Duodenal mucosa (tissue), 2 donors: ENCODE measurements around the gene MROH8.

Experiments used
- H3K27ac ChIP-seq: one replicate; pipeline ENCODE4 v1.7.0; 2013; ENCODE audit warnings: low read depth, low read length
- H3K27me3 ChIP-seq, 2 donors: one replicate each; pipeline ENCODE4 v1.7.0; 2013; ENCODE audit warnings: low read length in 2 of 2, control low read depth in 1 of 2; ENCODE audit not compliant: insufficient read depth in 2 of 2, control insufficient read depth in 1 of 2
- H3K36me3 ChIP-seq, 2 donors: one replicate each; pipeline ENCODE4 v1.7.0; 2013; ENCODE audit warnings: low read length in 2 of 2, control low read depth in 1 of 2; ENCODE audit not compliant: insufficient read depth in 2 of 2, control insufficient read depth in 1 of 2
- H3K4me1 ChIP-seq, 2 donors: one replicate each; pipeline ENCODE4 v1.7.0; 2013; ENCODE audit warnings: low read length in 2 of 2, control low read depth in 1 of 2; ENCODE audit not compliant: insufficient read depth in 2 of 2, control insufficient read depth in 1 of 2
- H3K4me3 ChIP-seq, 2 donors: one replicate each; pipeline ENCODE4 v1.7.0; 2013; ENCODE audit warnings: low read length in 2 of 2, low read depth in 1 of 2
- H3K9ac ChIP-seq, 2 donors: one replicate each; pipeline ENCODE4 v1.7.0; 2013; ENCODE audit warnings: low read length in 2 of 2, low read depth in 1 of 2
- H3K9me3 ChIP-seq, 2 donors: one replicate each; pipeline ENCODE4 v1.7.0; 2013; ENCODE audit warnings: low read length in 2 of 2, control low read depth in 1 of 2; ENCODE audit not compliant: control insufficient read depth in 1 of 2

The MROH8 gene

DNA sequence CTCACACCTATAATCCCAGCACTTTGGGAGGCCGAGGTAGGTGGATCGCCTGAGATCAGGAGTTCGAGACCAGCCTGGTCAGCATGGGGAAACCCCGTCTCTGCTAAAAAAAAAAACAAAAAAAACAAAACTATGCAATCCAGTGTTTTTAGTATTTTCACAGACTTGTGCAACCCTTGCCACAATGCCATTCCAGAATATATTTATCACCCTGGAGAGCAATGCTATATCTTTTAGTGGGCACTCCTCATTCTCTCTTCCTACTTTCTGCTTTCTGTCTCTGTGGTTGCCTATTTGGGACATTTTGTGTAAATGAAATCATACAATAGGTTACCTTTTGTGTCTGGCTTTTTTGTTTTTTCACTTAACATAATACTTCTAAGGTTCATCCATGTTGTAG, 39.1 kb upstream of the MROH8 start:
- Histone ChIP-seq H3K9ac (no peak overlapping the region), H3K4me3 (no peak overlapping the region), H3K4me1 (peaks cover 0 to 6% of the 10 kb centered on the region in 2 donors), H3K27me3 (no peaks in the 10 kb centered on the region), H3K36me3 (peaks cover 17 to 61% of the 10 kb centered on the region in 2 donors), H3K27ac (no peak overlapping the region), H3K9me3 (no peaks in the 10 kb centered on the region)

- no peaks in the 10 kb centered on the region for H3K4me1 ChIP-seq
- H3K36me3 ChIP-seq, result peaks cover 38 to 75% of the 10 kb centered on the region in 2 donors
- no peak overlapping the region for H3K27ac ChIP-seq
- no peak overlapping the region for H3K9ac ChIP-seq
- no peaks in the 10 kb centered on the region for H3K27me3 ChIP-seq
- H3K4me3 ChIP-seq, result no peak overlapping the region
- H3K9me3 ChIP-seq, result no peaks in the 10 kb centered on the region
Observed at GRCh38 chr20:37209661-37210314, 30.4 kb upstream of the MROH8 start.

- Histone ChIP-seq H3K9ac (no peak overlapping the region), H3K27me3 (no peaks in the 10 kb centered on the region), H3K27ac (no peak overlapping the region), H3K9me3 (no peaks in the 10 kb centered on the region), H3K4me3 (no peak overlapping the region), H3K4me1 (no peaks in the 10 kb centered on the region), H3K36me3 (peaks cover 40 to 76% of the 10 kb centered on the region in 2 donors)
Observed at GRCh38 chr20:37209193-37209592, 29.8 kb upstream of the MROH8 start.

GRCh38 chr20:37207171-37207570, 27.8 kb upstream of the MROH8 start:
- Histone ChIP-seq H3K36me3 (peaks cover 47 to 67% of the 10 kb centered on the region in 2 donors), H3K27me3 (no peaks in the 10 kb centered on the region), H3K9ac (no peak overlapping the region)

GRCh38 chr20:37205794-37206193, 26.4 kb upstream of the MROH8 start:
- H3K9me3 ChIP-seq, result no peaks in the 10 kb centered on the region
- H3K9ac ChIP-seq, result no peak overlapping the region
- H3K36me3 ChIP-seq, result peaks cover 52 to 70% of the 10 kb centered on the region in 2 donors
- H3K4me3 ChIP-seq, result no peak overlapping the region
- no peaks in the 10 kb centered on the region for H3K27me3 ChIP-seq
- H3K4me1 ChIP-seq, result no peaks in the 10 kb centered on the region
- no peak overlapping the region for H3K27ac ChIP-seq

More at GRCh38 chr20:37207171-37207570, 27.8 kb upstream of the MROH8 start:
- Histone ChIP-seq H3K4me3 (no peak overlapping the region), H3K4me1 (no peaks in the 10 kb centered on the region), H3K27ac (no peak overlapping the region), H3K9me3 (no peaks in the 10 kb centered on the region)

- H3K27ac ChIP-seq, result no peak overlapping the region
- no peaks in the 10 kb centered on the region for H3K4me1 ChIP-seq
- H3K9me3 ChIP-seq, result no peaks in the 10 kb centered on the region
- H3K27me3 ChIP-seq, result no peaks in the 10 kb centered on the region
- H3K4me3 ChIP-seq, result no peak overlapping the region
- no peak overlapping the region for H3K9ac ChIP-seq
- peaks cover 56 to 76% of the 10 kb centered on the region in 2 donors for H3K36me3 ChIP-seq
Observed at GRCh38 chr20:37205130-37205529, 25.8 kb upstream of the MROH8 start.

DNA sequence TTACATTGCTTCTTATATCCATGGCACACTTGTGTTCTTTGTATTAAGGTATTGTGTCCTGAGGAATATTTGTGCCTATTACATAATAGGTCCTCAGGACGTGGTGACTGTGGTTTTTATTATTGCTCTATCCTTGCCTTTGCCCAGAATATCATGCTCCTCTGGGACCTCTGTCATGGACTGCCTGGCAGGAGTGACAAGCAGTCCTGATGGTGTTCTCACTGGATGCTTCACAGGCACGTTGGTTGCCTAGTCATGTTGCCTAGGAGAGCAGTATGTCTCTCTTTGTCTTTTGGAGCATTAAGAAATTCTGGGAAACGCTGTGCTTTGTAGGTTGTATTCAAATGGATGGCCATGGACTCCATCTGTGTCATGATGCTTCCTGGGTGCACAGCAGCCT, 24.7 kb upstream of the MROH8 start:
- Histone ChIP-seq H3K27me3 (no peaks in the 10 kb centered on the region), H3K9ac (no peak overlapping the region), H3K36me3 (peaks cover 60 to 77% of the 10 kb centered on the region in 2 donors), H3K4me1 (no peaks in the 10 kb centered on the region), H3K9me3 (no peaks in the 10 kb centered on the region), H3K4me3 (no peak overlapping the region), H3K27ac (no peak overlapping the region)

DNA sequence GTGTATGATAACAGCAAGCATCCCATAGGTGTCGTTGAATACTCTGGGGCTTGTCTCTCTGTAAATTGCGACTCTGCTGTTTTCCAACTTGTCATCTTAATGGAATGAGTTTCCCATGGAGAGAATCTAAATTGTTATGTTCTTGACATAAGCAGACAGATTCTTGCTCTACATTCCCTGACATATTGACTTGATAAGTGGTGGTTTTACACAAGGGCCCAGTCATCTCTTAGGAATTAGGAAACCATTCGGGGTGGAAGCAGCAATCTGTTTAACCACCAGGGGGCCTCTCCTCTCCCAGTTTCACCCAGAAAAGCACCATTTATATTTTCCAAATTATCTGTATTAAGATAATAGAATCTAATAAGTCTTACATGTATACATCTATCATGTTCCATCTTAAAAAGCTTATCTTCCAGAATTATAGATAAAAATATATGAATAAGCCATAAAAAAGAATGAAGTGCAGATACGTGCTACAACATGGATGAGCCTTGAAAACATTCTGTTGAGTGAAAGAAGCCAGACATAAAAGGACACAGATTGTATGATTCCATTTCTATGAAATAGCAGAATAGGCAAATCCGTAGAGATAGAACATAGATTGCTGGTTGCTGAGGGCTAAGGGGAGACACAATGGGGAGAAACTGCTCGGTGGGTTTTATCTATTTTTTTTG, 23.1 kb upstream of the MROH8 start:
- no peak overlapping the region for H3K27ac ChIP-seq
- H3K9me3 ChIP-seq, result no peaks in the 10 kb centered on the region
- peaks cover 59 to 77% of the 10 kb centered on the region in 2 donors for H3K36me3 ChIP-seq
- H3K4me1 ChIP-seq, result no peaks in the 10 kb centered on the region
- no peak overlapping the region for H3K9ac ChIP-seq
- H3K4me3 ChIP-seq, result no peak overlapping the region
- no peaks in the 10 kb centered on the region for H3K27me3 ChIP-seq

- Histone ChIP-seq H3K9ac (no peak overlapping the region), H3K36me3 (peaks cover 54 to 77% of the 10 kb centered on the region in 2 donors), H3K9me3 (no peaks in the 10 kb centered on the region), H3K27me3 (no peaks in the 10 kb centered on the region), H3K27ac (no peak overlapping the region), H3K4me3 (no peak overlapping the region), H3K4me1 (no peaks in the 10 kb centered on the region)
Observed at GRCh38 chr20:37201827-37202162, 22.4 kb upstream of the MROH8 start.

GRCh38 chr20:37200926-37201826, 21.8 kb upstream of the MROH8 start:
- Histone ChIP-seq H3K9me3 (no peaks in the 10 kb centered on the region), H3K27ac (no peak overlapping the region), H3K36me3 (peaks cover 52 to 74% of the 10 kb centered on the region in 2 donors), H3K4me3 (no peak overlapping the region), H3K4me1 (no peaks in the 10 kb centered on the region), H3K9ac (no peak overlapping the region), H3K27me3 (no peaks in the 10 kb centered on the region)
